ENCODE data around the gene FAM120B.
"Not testable (repeated sequence)": the region's sequence is repeated elsewhere in the genome, so short reads cannot be mapped to it uniquely, and the experiment has no call there.

The FAM120B gene

GRCh38 chr6:170316071-170316470 is 9.5 kb downstream of the FAM120B start:
- no peak for TF ChIP-seq CTCF (IDR thresholded peaks at IDR 0.05; ENCODE audit: insufficient read depth, missing control alignments)
- FAIRE-seq (no peak), DNase-seq (ENCODE audit: insufficient read length, low spot score) (no peak)

GRCh38 chr6:170317076-170317475 is 10.5 kb downstream of the FAM120B start:
- TF ChIP-seq CTCF (IDR thresholded peaks at IDR 0.05; ENCODE audit: insufficient read depth, missing control alignments): no peak
- no peak for DNase-seq (ENCODE audit: insufficient read length, low spot score)
- no peak for FAIRE-seq

DNA sequence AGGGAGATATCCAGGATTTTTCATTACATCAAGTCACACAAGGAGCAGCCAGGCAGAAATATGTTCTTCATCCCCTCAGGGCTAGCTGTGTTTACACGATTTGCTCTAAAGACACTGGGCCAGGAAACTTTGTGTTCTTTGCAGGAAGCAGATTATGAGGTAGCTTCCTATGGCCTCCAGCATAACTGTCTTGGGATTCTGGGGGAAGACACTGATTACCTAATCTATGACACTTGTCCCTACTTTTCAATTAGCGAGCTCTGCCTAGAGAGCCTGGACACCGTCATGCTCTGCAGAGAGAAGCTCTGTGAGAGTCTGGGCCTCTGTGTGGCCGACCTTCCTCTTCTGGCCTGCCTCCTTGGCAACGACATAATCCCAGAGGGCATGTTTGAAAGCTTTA is 11.2 kb downstream of the FAM120B start:
- no peak for FAIRE-seq
- no peak for TF ChIP-seq CTCF (IDR thresholded peaks at IDR 0.05; ENCODE audit: insufficient read depth, missing control alignments)
- DNase-seq (ENCODE audit: insufficient read length, low spot score): no peak

- no peak for FAIRE-seq
- no peak for TF ChIP-seq CTCF (IDR thresholded peaks at IDR 0.05; ENCODE audit: insufficient read depth, missing control alignments)
- no peak for DNase-seq (ENCODE audit: insufficient read length, low spot score)
Observed at GRCh38 chr6:170329321-170329720, 22.8 kb downstream of the FAM120B start.

- not testable (repeated sequence) for FAIRE-seq; DNase-seq (ENCODE audit: insufficient read length, low spot score)
Observed at GRCh38 chr6:170335199-170335598, 28.6 kb downstream of the FAM120B start.

DNA sequence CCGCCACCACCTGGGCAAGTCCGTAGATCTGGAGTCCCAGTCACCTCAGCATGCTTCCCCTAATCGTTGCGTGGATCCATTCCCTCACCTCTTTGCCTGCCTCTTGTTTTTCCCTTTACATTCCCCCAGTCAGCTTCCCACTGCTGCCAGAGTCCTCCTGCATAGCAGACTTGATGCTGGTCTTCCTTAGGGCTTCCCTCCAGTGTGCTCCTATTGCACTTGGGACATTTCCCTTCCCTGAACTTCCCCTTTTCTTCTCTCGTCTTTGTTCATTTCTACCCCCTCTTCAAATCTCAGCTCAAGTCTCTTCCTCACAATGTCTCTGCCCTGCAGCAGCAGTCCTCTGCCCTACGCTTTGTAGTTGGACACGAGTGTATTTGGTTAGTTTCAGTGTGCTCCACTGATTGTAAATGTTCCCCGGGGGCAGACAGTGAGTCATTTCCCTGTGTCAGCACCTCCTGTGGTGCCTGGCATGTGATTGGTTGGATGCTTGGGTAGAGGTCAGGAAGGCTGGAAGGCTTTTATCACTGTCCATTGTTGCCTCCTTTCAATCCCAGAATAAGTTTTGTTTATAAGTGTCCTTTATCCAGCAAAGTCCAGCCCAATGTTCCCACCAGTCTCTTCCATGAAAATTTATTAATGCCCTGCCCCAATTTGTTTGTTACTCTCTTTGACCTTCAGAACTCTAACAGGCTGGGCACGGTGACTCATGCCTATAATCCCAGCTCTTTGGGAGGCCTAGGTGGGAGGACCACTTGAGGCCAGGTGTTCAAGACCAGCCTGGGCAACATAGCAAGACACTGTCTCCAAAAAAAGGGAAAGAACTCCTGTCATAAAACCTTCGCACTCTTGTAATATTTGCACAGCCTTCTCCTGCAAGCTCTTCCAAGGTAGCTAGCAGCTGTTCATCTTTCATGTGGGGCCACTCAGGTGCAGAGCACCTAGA is 38.3 kb downstream of the FAM120B start:
- no peak for DNase-seq (ENCODE audit: insufficient read length, low spot score)
- FAIRE-seq: no peak
- no peak for TF ChIP-seq CTCF (IDR thresholded peaks at IDR 0.05; ENCODE audit: insufficient read depth, missing control alignments)

GRCh38 chr6:170345662-170346061 is 39.1 kb downstream of the FAM120B start:
- DNase-seq (ENCODE audit: insufficient read length, low spot score) (no peak), FAIRE-seq (no peak)
- no peak for TF ChIP-seq CTCF (IDR thresholded peaks at IDR 0.05; ENCODE audit: insufficient read depth, missing control alignments)

Data from D721Med (cell line).